ENCODE data around the gene CMTM4. TPM values are rescaled to one million over a fixed set of nuclear protein-coding genes. Genes with fewer than 3 reads are reported as not detected.

The CMTM4 gene
- total and polyA plus RNA-seq, 2 of the 8 experiments (the other 6 are each of a cell fraction or from before 2014, with no cell fraction given): 35.3 to 51.7 TPM

- TF ChIP-seq NANOG (IDR thresholded peaks at IDR 0.05; ENCODE audit: insufficient read depth, low read depth, low read length, poor library complexity, severe bottlenecking) (no peak), CBX5 (IDR thresholded peaks at IDR 0.05; ENCODE audit: low read depth, low read length) (no peak), RFX5 (IDR thresholded peaks at IDR 0.05; ENCODE audit: borderline replicate concordance, low read depth, low read length) (no peak), MAFK (IDR thresholded peaks at IDR 0.05; ENCODE audit: low read depth, low read length) (no peak), SP2 (IDR thresholded peaks at IDR 0.05; ENCODE audit: low read length) (no peak), CHD2 (IDR thresholded peaks at IDR 0.05; ENCODE audit: low read length) (no peak), CREB1 (IDR thresholded peaks at IDR 0.05) (no peak), GTF2F1 (IDR thresholded peaks at IDR 0.05; ENCODE audit: borderline replicate concordance, low read depth, low read length) (no peak), HDAC6 (IDR thresholded peaks at IDR 0.05; ENCODE audit: low read depth, low read length) (no peak), SP4 (IDR thresholded peaks at IDR 0.05; ENCODE audit: low read length) (no peak), JUN (IDR thresholded peaks at IDR 0.05; ENCODE audit: low read depth, low read length) (no peak), RBBP5 (IDR thresholded peaks at IDR 0.05; ENCODE audit: borderline replicate concordance, low read depth, low read length) (peak; percentile 40; the same call in 1 of the 2 replicates), EGR1 (IDR thresholded peaks at IDR 0.05; ENCODE audit: borderline replicate concordance, low read depth, low read length) (no peak), TAF7 (optimal IDR thresholded peaks at IDR 0.05; ENCODE audit: borderline replicate concordance, low read depth, low read length) (no peak), RAD21 (IDR thresholded peaks at IDR 0.05 in 1 of 2, conservative IDR thresholded peaks at IDR 0.05 in 1 of 2; ENCODE audit: low read depth in 2 of 2, low read length in 2 of 2) (peak; percentile 53 to 69; a peak in 3 of 4 replicates), CHD1 (IDR thresholded peaks at IDR 0.05; ENCODE audit: low read depth, low read length) (no peak), BACH1 (IDR thresholded peaks at IDR 0.05; ENCODE audit: low read length) (no peak), ZNF274 (IDR thresholded peaks at IDR 0.05; ENCODE audit: borderline replicate concordance, extremely low read depth, low read length) (no peak), SAP30 (IDR thresholded peaks at IDR 0.05; ENCODE audit: insufficient read depth, insufficient replicate concordance, low read length) (no peak), JUND (IDR thresholded peaks at IDR 0.05; ENCODE audit: low read length) (no peak)
These were observed 45.7 kb downstream of the CMTM4 start (continued) for GRCh38 chr16:66650707-66651473.

Measured in H1 (cell line).